ENCODE measurements around the gene HLA-E.

- no peak for TF ChIP-seq POLR2A (IDR thresholded peaks at IDR 0.05)
- TF ChIP-seq EP300 (IDR thresholded peaks at IDR 0.05): no peak
- TF ChIP-seq CTCF (IDR thresholded peaks at IDR 0.05): no peak
These were observed 42.1 kb upstream of the HLA-E start for GRCh38 chr6:30447237-30447636.

Measured in suprapubic skin (tissue), 3 donors.